Measurements from ENCODE around the gene RASGRP4.

The RASGRP4 gene

GRCh38 chr19:38388349-38389100 lies 37.5 kb downstream of the RASGRP4 start, which contains the start of gene SPRED3:
Gene SPRED3 (plus strand): TSS chr19:38388697. CDS start chr19:38390303, 1,606 bp downstream.
- no peak for DNase-seq

GRCh38 chr19:38387550-38388348 lies 38.3 kb downstream of the RASGRP4 start, which contains the start of gene GGN:
Gene GGN (minus strand): TSS chr19:38388034. CDS start chr19:38387261, 773 bp downstream.
- peak; percentile 83 for DNase-seq

- no peak for DNase-seq
These were observed 39.0 kb downstream of the RASGRP4 start for GRCh38 chr19:38386971-38387549.

- no peak for DNase-seq
These were observed 39.6 kb downstream of the RASGRP4 start for GRCh38 chr19:38386300-38386970.

- no peak for DNase-seq
These were observed 40.2 kb downstream of the RASGRP4 start for GRCh38 chr19:38385804-38386257.

GRCh38 chr19:38385057-38385803 lies 40.8 kb downstream of the RASGRP4 start:
- DNase-seq = no peak

GRCh38 chr19:38384209-38385027 lies 41.6 kb downstream of the RASGRP4 start:
- no peak for DNase-seq

- DNase-seq = no peak
These were observed 42.3 kb downstream of the RASGRP4 start for GRCh38 chr19:38383743-38384142.

- no peak for DNase-seq
These were observed 42.8 kb downstream of the RASGRP4 start for GRCh38 chr19:38383184-38383583.

GRCh38 chr19:38381138-38381537 lies 44.9 kb downstream of the RASGRP4 start:
- no peak for DNase-seq

- no peak for DNase-seq
These were observed 47.2 kb downstream of the RASGRP4 start for GRCh38 chr19:38378866-38379265.

GRCh38 chr19:38377052-38377451 lies 49.0 kb downstream of the RASGRP4 start:
- no peak for DNase-seq

- no peak for DNase-seq
These were observed 49.4 kb downstream of the RASGRP4 start for GRCh38 chr19:38376576-38376975.

- DNase-seq = no peak
These were observed 50.3 kb downstream of the RASGRP4 start for GRCh38 chr19:38375748-38376147.

GRCh38 chr19:38375098-38375493 lies 50.9 kb downstream of the RASGRP4 start:
- no peak for DNase-seq

GRCh38 chr19:38374332-38375097 lies 51.5 kb downstream of the RASGRP4 start, which contains the start of gene PSMD8:
Gene PSMD8 (plus strand): TSS chr19:38374571. CDS start chr19:38374602, 31 bp downstream.
- DNase-seq = peak; percentile 100

GRCh38 chr19:38373907-38374331 lies 52.1 kb downstream of the RASGRP4 start:
- no peak for DNase-seq

- DNase-seq = no peak
These were observed 54.9 kb downstream of the RASGRP4 start for GRCh38 chr19:38371081-38371480.

- no peak for DNase-seq
These were observed 55.7 kb downstream of the RASGRP4 start for GRCh38 chr19:38370299-38370698.

- DNase-seq = no peak
These were observed 56.4 kb downstream of the RASGRP4 start for GRCh38 chr19:38369584-38369983.

Measured in activated CD4-positive, alpha-beta T cell treated with anti-CD3 and anti-CD28 coated beads, Interleukin-10, Interleukin-2, amounts not matched to agents 100 ng/mL and 50 ng/mL, durations not matched to agents 16 hours and 8 hours (primary cell).